Posterior cingulate gyrus (tissue), 11 donors: ENCODE data around the gene GPR6.

Experiments used
- DNase-seq, 10 donors: peaks; one replicate each; pipeline versions ENCODE4 v3.0.0 to v3.0.0-alpha.2; 2020 to 2021; ENCODE audit warnings: mixed read lengths in 3 of 10
- intact Hi-C: fragments of 100-400 bp; cut with DNase I; formaldehyde crosslinking; loops from one replicate; pipeline ENCODE4 v1.15.1; 2023

GPR6 gene

GRCh38 chr6:109978174-109979032, at the start of gene GPR6:
Gene GPR6 (plus strand): TSS chr6:109978311. CDS start chr6:109979113, 802 bp downstream.
- intact Hi-C loops: no loop called here
- peak; percentile 41 to 96 (median 66) for DNase-seq

- intact Hi-C loops: no loop called here
- no peak for DNase-seq
Observed at GRCh38 chr6:109934293-109934692, 43.8 kb upstream of the GPR6 start.

GRCh38 chr6:109939654-109940053, 38.5 kb upstream of the GPR6 start:
- DNase-seq: no peak
- intact Hi-C loops: no loop called here

GRCh38 chr6:109944448-109944847, 33.7 kb upstream of the GPR6 start:
- no peak for DNase-seq
- intact Hi-C loops: no loop called here

GRCh38 chr6:109945091-109945490, 33.0 kb upstream of the GPR6 start:
- DNase-seq: no peak
- intact Hi-C loops: no loop called here

GRCh38 chr6:109946979-109947378, 31.1 kb upstream of the GPR6 start:
- DNase-seq: no peak
- intact Hi-C loops: no loop called here

- intact Hi-C loops: no loop called here
- DNase-seq: no peak
Observed at GRCh38 chr6:109949281-109950065, 28.6 kb upstream of the GPR6 start.

- intact Hi-C loops: no loop called here
- no peak for DNase-seq
Observed at GRCh38 chr6:109955491-109955890, 22.6 kb upstream of the GPR6 start.

- intact Hi-C loops: no loop called here
- DNase-seq: no peak
Observed at GRCh38 chr6:109958626-109959025, 19.5 kb upstream of the GPR6 start.

GRCh38 chr6:109961611-109962041, 16.5 kb upstream of the GPR6 start:
- intact Hi-C loops: no loop called here
- no peak for DNase-seq

GRCh38 chr6:109962271-109962670, 15.8 kb upstream of the GPR6 start:
- no peak for DNase-seq
- intact Hi-C loops: no loop called here

- intact Hi-C loops: no loop called here
- no peak for DNase-seq
Observed at GRCh38 chr6:109963598-109964170, 14.4 kb upstream of the GPR6 start.

- intact Hi-C loops: no loop called here
- DNase-seq: no peak
Observed at GRCh38 chr6:109964949-109965348, 13.2 kb upstream of the GPR6 start.

- intact Hi-C loops: no loop called here
- no peak for DNase-seq
Observed at GRCh38 chr6:109966299-109966698, 11.8 kb upstream of the GPR6 start.

GRCh38 chr6:109977791-109978173, 329 bp upstream of the GPR6 start:
- intact Hi-C loops: no loop called here
- DNase-seq: no peak

- DNase-seq: peak in 8 of 10 donors; percentile 13 to 88 (median 38)
- intact Hi-C loops: no loop called here
Observed at GRCh38 chr6:109979033-109979921, 1.2 kb downstream of the GPR6 start.

GRCh38 chr6:109984410-109984809, 6.3 kb downstream of the GPR6 start:
- intact Hi-C loops: no loop called here
- DNase-seq: no peak

GRCh38 chr6:109987196-109987595, 9.1 kb downstream of the GPR6 start:
- no peak for DNase-seq
- intact Hi-C loops: no loop called here

- no peak for DNase-seq
- intact Hi-C loops: no loop called here
Observed at GRCh38 chr6:109991201-109992101, 13.3 kb downstream of the GPR6 start.
